ENCODE measurements around the gene IL12A. TPM values are rescaled to one million over a fixed set of nuclear protein-coding genes. Genes with fewer than 3 reads are reported as not detected.

The IL12A gene
- total and polyA plus RNA-seq, 2 of the 8 experiments (the other 6 are each of a cell fraction or from before 2014, with no cell fraction given), result 0.41 to 0.92 TPM

GRCh38 chr3:159950156-159950898 lies 38.3 kb upstream of the IL12A start (continued):
- TF ChIP-seq SP1 (IDR thresholded peaks at IDR 0.05; ENCODE audit: low read depth, low read length) (no peak), GABPA (IDR thresholded peaks at IDR 0.05; ENCODE audit: borderline replicate concordance, insufficient read depth, low read length) (no peak), POU5F1 (IDR thresholded peaks at IDR 0.05; ENCODE audit: low read depth, low read length) (no peak), CEBPB (IDR thresholded peaks at IDR 0.05; ENCODE audit: low read depth, low read length) (no peak), BACH1 (IDR thresholded peaks at IDR 0.05; ENCODE audit: low read length) (no peak), CHD7 (IDR thresholded peaks at IDR 0.05; ENCODE audit: insufficient replicate concordance, low read length) (no peak)
